Adrenal gland (tissue), 5 donors: ENCODE results near the gene CD46.

Source experiments
- CTCF ChIP-seq, 6 experiments: fragments of 450-650 bp in 4 of 6; fragments of 200-600 bp in 2 of 6; sonication (generic) in 1 of 6; IDR thresholded peaks; 1 replicate in 5 of 6; 2 replicates in 1 of 6; pipeline versions ENCODE4 v1.5.1 to v1.8.0; 2016 to 2021; ENCODE audit warnings: antibody characterized with exemption in 6 of 6, mild to moderate bottlenecking in 2 of 6, moderate library complexity in 1 of 6
- POLR2A ChIP-seq, 2 donors: fragments of 450-650 bp; IDR thresholded peaks; one replicate each; pipeline ENCODE4 v1.6.1; 2017; ENCODE audit warnings: antibody characterized with exemption in 2 of 2, mild to moderate bottlenecking in 2 of 2, moderate library complexity in 1 of 2
- donor health status: DM: no; HTN: no; CAD: no.

- TF ChIP-seq CTCF (IDR thresholded peaks at IDR 0.05), result no peak
- no peak for TF ChIP-seq POLR2A (IDR thresholded peaks at IDR 0.05)
These were observed 10.8 kb downstream of the CD46 start for GRCh38 chr1:207762622-207763021.
